HepG2 (cell line): ENCODE data around the gene ETV5. TPM values are rescaled to one million over a fixed set of nuclear protein-coding genes. Genes with fewer than 3 reads are reported as not detected.

Experiments used
- ATAC-seq: fragments of 200-7000 bp; cut with Tn5 transposase; 3 replicates; pipeline ENCODE4 v1.9.1; 2020; ENCODE audit warnings: mild to moderate bottlenecking, moderate library complexity
- BruUV-seq: library from RNA; stranded (reverse); fragments of 400-500 nt; replicated peaks from 2 replicates; lab custom pipeline; 2021; lab: Mats Ljungman, UMichigan
- CTCF ChIA-PET: fragments of 300-600 bp; formaldehyde crosslinking; extraction: SDS; loops from one replicate; lab custom pipeline; 2021; ENCODE audit warnings: low total read pairs, inconsistent platforms, low intra/inter-chr PET ratio; lab: Yijun Ruan, JAX
- POLR2A ChIA-PET: fragments of 350-600 bp; sonication (Branson Sonifier 250); formaldehyde crosslinking; loops from one replicate; lab custom pipeline; 2020; ENCODE audit warnings: antibody characterized with exemption, inconsistent platforms; lab: Yijun Ruan, JAX
- DNase-seq: peaks from one replicate; pipeline ENCODE4 v3.0.0-alpha.2; 2015; ENCODE audit warnings: low spot score
- FAIRE-seq: peaks from 3 replicates; lab custom pipeline; 2011; peaks lifted over from hg19 to GRCh38; lab: Jason Lieb, UNC
- H2AFZ ChIP-seq: one replicate; pipeline ENCODE4 v1.6.1; 2011; ENCODE audit warnings: low read length, inconsistent platforms
- H3K27ac ChIP-seq: fragments of 300-600 bp; 3 replicates; pipeline ENCODE4 v1.8.0; 2011; ENCODE audit warnings: mixed run types, mild to moderate bottlenecking, mixed read lengths, low read length, inconsistent platforms; ENCODE audit not compliant: insufficient read depth; ENCODE audit errors: extremely low read length
- H3K27me3 ChIP-seq, 2 experiments: fragments of 200-600 bp in 1 of 2; 2 replicates in 1 of 2; 3 replicates in 1 of 2; pipeline versions ENCODE4 v1.6.0 to v1.8.0; 2011; ENCODE audit warnings: low read length in 2 of 2, mild to moderate bottlenecking in 2 of 2, moderate library complexity in 2 of 2, inconsistent platforms in 1 of 2; ENCODE audit not compliant: insufficient read depth in 2 of 2, control insufficient read depth in 1 of 2
- H3K36me3 ChIP-seq, 2 experiments: fragments of 200-600 bp in 1 of 2; replicated peaks in 1 of 2; 2 replicates in 1 of 2; 3 replicates in 1 of 2; pipeline versions ENCODE4 v1.5.1 to v1.8.0; 2011; ENCODE audit warnings: low read length in 2 of 2, inconsistent platforms in 1 of 2; ENCODE audit not compliant: insufficient read depth in 2 of 2, control insufficient read depth in 1 of 2
- H3K4me1 ChIP-seq: 2 replicates; pipeline ENCODE4 v1.5.1; 2012; ENCODE audit warnings: low read length, inconsistent platforms; ENCODE audit not compliant: insufficient read depth
- H3K4me2 ChIP-seq: 2 replicates; pipeline ENCODE4 v1.6.0; 2011; ENCODE audit warnings: low read depth, low read length, inconsistent platforms
- H3K4me3 ChIP-seq, 3 experiments: fragments of 200-600 bp in 1 of 3; sonication (generic), shearing (Covaris generic) in 1 of 3; replicated peaks in 1 of 3; 2 replicates each; pipeline ENCODE4 v1.5.1; 2011 to 2016; ENCODE audit warnings: low read length in 3 of 3, inconsistent platforms in 2 of 3, low read depth in 2 of 3, mild to moderate bottlenecking in 2 of 3, control low read depth in 1 of 3, mixed read lengths in 1 of 3; ENCODE audit not compliant: insufficient read depth in 1 of 3
- H3K79me2 ChIP-seq: one replicate; pipeline ENCODE4 v1.6.1; 2011; ENCODE audit warnings: low read length, inconsistent platforms; ENCODE audit not compliant: insufficient read depth
- H3K9ac ChIP-seq: 2 replicates; pipeline ENCODE4 v1.6.0; 2011; ENCODE audit warnings: mild to moderate bottlenecking, low read depth, low read length, inconsistent platforms; ENCODE audit not compliant: insufficient read depth
- H3K9me3 ChIP-seq: 2 replicates; pipeline ENCODE4 v1.5.1; 2012; ENCODE audit warnings: mild to moderate bottlenecking, low read length
- H4K20me1 ChIP-seq: 2 replicates; pipeline ENCODE4 v1.6.0; 2011; ENCODE audit warnings: inconsistent platforms, mild to moderate bottlenecking, low read length, moderate library complexity; ENCODE audit not compliant: insufficient read depth
- DPF2 ChIP-seq: sonication (generic); formaldehyde crosslinking; IDR thresholded peaks from 2 replicates; pipeline ENCODE4 v1.4.0; 2020; ENCODE audit warnings: mild to moderate bottlenecking, low read depth, missing genetic modification reagents, borderline replicate concordance
- HNF1B ChIP-seq: sonication (generic); formaldehyde crosslinking; IDR thresholded peaks from 2 replicates; pipeline ENCODE4 v1.5.1; 2020; ENCODE audit warnings: mild to moderate bottlenecking, moderate library complexity, missing genetic modification reagents
- HNRNPUL1 ChIP-seq: fragments of 200-400 bp; formaldehyde crosslinking; IDR thresholded peaks from 2 replicates; pipeline ENCODE4 v1.6.1; 2017; ENCODE audit warnings: low read depth, mild to moderate bottlenecking, low read length, moderate library complexity
- IRF2 ChIP-seq: IDR thresholded peaks from 2 replicates; pipeline ENCODE4 v1.6.1; 2018; ENCODE audit warnings: missing genetic modification reagents, missing compliant biosample characterization
- SAP130 ChIP-seq: IDR thresholded peaks from 2 replicates; pipeline ENCODE4 v1.6.1; 2016; ENCODE audit warnings: low read depth
- STAG1 ChIP-seq: sonication (generic); formaldehyde crosslinking; IDR thresholded peaks from 2 replicates; pipeline ENCODE4 v1.4.0; 2020; ENCODE audit warnings: missing genetic modification reagents
- YEATS2 ChIP-seq: sonication (generic); formaldehyde crosslinking; IDR thresholded peaks from 2 replicates; pipeline ENCODE4 v1.4.0; 2020; ENCODE audit warnings: missing genetic modification reagents, borderline replicate concordance
- ZMYM3 ChIP-seq: sonication (generic); formaldehyde crosslinking; IDR thresholded peaks from 2 replicates; pipeline ENCODE4 v1.5.1; 2020; ENCODE audit warnings: mild to moderate bottlenecking, missing genetic modification reagents
- ZNF350 ChIP-seq: sonication (generic); formaldehyde crosslinking; IDR thresholded peaks from 2 replicates; pipeline ENCODE4 v1.4.0; 2020; ENCODE audit warnings: mild to moderate bottlenecking, low read depth, missing genetic modification reagents, borderline replicate concordance
- ZNF547 ChIP-seq: sonication (generic); formaldehyde crosslinking; IDR thresholded peaks from 2 replicates; pipeline ENCODE4 v1.5.1; 2020; ENCODE audit warnings: mild to moderate bottlenecking, missing genetic modification reagents
- ZNF598 ChIP-seq: sonication (generic); formaldehyde crosslinking; IDR thresholded peaks from 2 replicates; pipeline ENCODE4 v1.5.1; 2020; ENCODE audit warnings: mild to moderate bottlenecking, missing genetic modification reagents, borderline replicate concordance
- ZSCAN30 ChIP-seq: sonication (generic); formaldehyde crosslinking; IDR thresholded peaks from 2 replicates; pipeline ENCODE4 v1.5.0; 2020; ENCODE audit warnings: mild to moderate bottlenecking, missing genetic modification reagents
- WGBS: methylation state at CpG from one replicate; pipeline ENCODE4 v1.1.6; 2017; ENCODE audit warnings: low lambda C conversion rate; 5-methylcytosine and 5-hydroxymethylcytosine counted together
- in situ Hi-C: cut with HindIII; loops from 2 replicates; pipeline ENCODE4 v1.10.0; 2017; ENCODE audit warnings: low pct_unique_long_range_greater_than_20kb; ENCODE audit not compliant: extremely low pct_ligation_motif_present
- intact Hi-C: fragments of 100-400 bp; cut with micrococcal nuclease; formaldehyde crosslinking; loops from one replicate; pipeline ENCODE4 v1.10.0; 2022; ENCODE audit not compliant: unreplicated experiment
- polyA plus RNA-seq, 8 experiments: library from polyadenylated mRNA; depleted of rRNA in 3 of 8; stranded (reverse) in 7 of 8; unstranded in 1 of 8; fragments of >200 nt; fragmentation: Illumina TruSeq in 4 of 8; extraction: Trizol in 4 of 8; gene quantifications; 2 replicates each; pipeline versions ENCODE4 v1.2.1 to v1.2.3, GENCODE V29; 2011 to 2016; ENCODE audit warnings: low read depth in 4 of 8, missing spikeins in 1 of 8, mixed read lengths in 1 of 8; ENCODE audit not compliant: insufficient read depth in 1 of 8
- total RNA-seq, 5 experiments: library from RNA; depleted of rRNA; stranded (reverse); fragments of >200 nt; fragmentation: Illumina TruSeq; extraction: Trizol; gene quantifications; 2 replicates each; pipeline ENCODE4 v1.2.3, GENCODE V29; 2016; ENCODE audit warnings: low read depth in 1 of 5

ETV5 gene
- total and polyA plus RNA-seq, 2 of the 13 experiments (the other 11 are each of a cell fraction or from before 2014, with no cell fraction given), result 52.9 to 57.2 TPM

- no peaks in the 10 kb centered on the region for H4K20me1 ChIP-seq
- CTCF ChIA-PET, result no interaction called here
- no peaks in the 10 kb centered on the region for H3K79me2 ChIP-seq
- no TSS peak for BruUV-seq
- TF ChIP-seq ZNF598 (CRISPR knock-in tag) (no peak), ZMYM3 (CRISPR knock-in tag) (no peak), IRF2 (CRISPR knock-in tag) (no peak), ZNF350 (CRISPR knock-in tag) (no peak)
- TF ChIP-seq, all 625 proteins: peak for 0
- intact Hi-C loops (no loop called here), in situ Hi-C loops (no loop called here)
- Histone ChIP-seq H2AFZ (no peak overlapping the region), H3K9me3 (no peaks in the 10 kb centered on the region), H3K4me1 (peaks cover 6% of the 10 kb centered on the region; the same call in 1 of the 2 replicates), H3K4me2 (no peak overlapping the region), H3K9ac (no peak overlapping the region), H3K27me3 (no peaks in the 10 kb centered on the region), H3K36me3 (peaks cover 51 to 96% of the 10 kb centered on the region in 2 experiments), H3K27ac (no peak overlapping the region), H3K4me3 (no peak overlapping the region)
- WGBS, result 95% methylated on average over 7 of the region's 7 CpGs
- DNase-seq (no peak), ATAC-seq (no peak), FAIRE-seq (no peak)
- POLR2A ChIA-PET, result no interaction called here
Observed at GRCh38 chr3:186052096-186052840, 56.6 kb downstream of the ETV5 start.

GRCh38 chr3:186049001-186049400 is 59.9 kb downstream of the ETV5 start:
- Histone ChIP-seq H3K9ac (no peak overlapping the region), H3K27me3 (no peaks in the 10 kb centered on the region), H3K9me3 (no peaks in the 10 kb centered on the region), H3K4me2 (no peak overlapping the region), H2AFZ (no peak overlapping the region), H3K27ac (no peak overlapping the region), H3K4me3 (no peak overlapping the region), H4K20me1 (no peaks in the 10 kb centered on the region), H3K4me1 (peaks cover 38% of the 10 kb centered on the region), H3K79me2 (no peaks in the 10 kb centered on the region), H3K36me3 (peaks cover 31 to 65% of the 10 kb centered on the region in 2 experiments)
- no peak for FAIRE-seq
- ChIA-PET POLR2A (no interaction called here), CTCF (no interaction called here)
- no peak for ATAC-seq
- TF ChIP-seq DPF2 (CRISPR knock-in tag) (no peak), HNRNPUL1 (no peak), YEATS2 (no peak), ZSCAN30 (CRISPR knock-in tag) (no peak), STAG1 (CRISPR knock-in tag) (no peak), ZNF547 (no peak), HNF1B (no peak), SAP130 (CRISPR knock-in tag) (no peak)
- no TSS peak for BruUV-seq
- intact Hi-C loops, result no loop called here
- in situ Hi-C loops, result no loop called here
- DNase-seq, result no peak
- 96% methylated on average over 4 of the region's 4 CpGs for WGBS
